H1 (cell line): ENCODE data around the gene ASB16. TPM values are rescaled to one million over a fixed set of nuclear protein-coding genes. Genes with fewer than 3 reads are reported as not detected.

Experiments used
- CTCF ChIA-PET: fragments of 300-600 bp; sonication (Branson Sonifier 250); formaldehyde crosslinking; loops from one replicate; lab custom pipeline; 2021; ENCODE audit not compliant: partially characterized antibody; lab: Charles Lee
- POLR2A ChIA-PET: fragments of 300-600 bp; sonication (Branson Sonifier 250); formaldehyde crosslinking; loops from one replicate; lab custom pipeline; 2021; ENCODE audit warnings: inconsistent platforms; ENCODE audit not compliant: partially characterized antibody; lab: Charles Lee
- DNase-seq, 2 experiments: peaks; one replicate each; pipeline versions ENCODE4 v3.0.0 to v3.0.0-alpha.2; 2010 to 2022; ENCODE audit warnings: low spot score in 2 of 2, low read depth in 1 of 2, mixed read lengths in 1 of 2
- FAIRE-seq: peaks from 2 replicates; lab custom pipeline; 2011; peaks lifted over from hg19 to GRCh38; lab: Jason Lieb, UNC
- H2AFZ ChIP-seq: 2 replicates; pipeline ENCODE4 v1.8.1; 2012; ENCODE audit warnings: low read length, inconsistent platforms
- H2AK5ac ChIP-seq: 2 replicates; pipeline ENCODE4 v1.6.1; 2013; ENCODE audit warnings: low read depth, low read length
- H2BK120ac ChIP-seq: replicated peaks from 2 replicates; pipeline ENCODE3; 2013; ENCODE audit warnings: low read depth, low read length, inconsistent platforms
- H2BK12ac ChIP-seq: 2 replicates; pipeline ENCODE4 v1.6.1; 2013; ENCODE audit warnings: low read depth, low read length
- H2BK15ac ChIP-seq: 2 replicates; pipeline ENCODE4 v1.6.1; 2013; ENCODE audit warnings: low read length
- H2BK20ac ChIP-seq: 2 replicates; pipeline ENCODE4 v1.6.1; 2013; ENCODE audit warnings: low read length
- H2BK5ac ChIP-seq: 2 replicates; pipeline ENCODE4 v1.6.1; 2013; ENCODE audit warnings: low read depth, low read length
- H3K14ac ChIP-seq: 2 replicates; pipeline ENCODE4 v1.6.1; 2013; ENCODE audit warnings: inconsistent platforms; ENCODE audit not compliant: insufficient read length
- H3K18ac ChIP-seq: 2 replicates; pipeline ENCODE4 v1.6.1; 2013; ENCODE audit warnings: low read length; ENCODE audit errors: extremely low read depth
- H3K23ac ChIP-seq: 2 replicates; pipeline ENCODE4 v1.6.1; 2013; ENCODE audit warnings: inconsistent platforms; ENCODE audit not compliant: insufficient read length
- H3K23me2 ChIP-seq: 2 replicates; pipeline ENCODE4 v1.6.1; 2013; ENCODE audit warnings: low read depth, low read length
- H3K27ac ChIP-seq: 2 replicates; pipeline ENCODE4 v1.6.1; 2011; ENCODE audit warnings: low read depth, low read length, inconsistent platforms
- H3K27me3 ChIP-seq, 4 experiments: replicated peaks in 1 of 4; 1 replicate in 1 of 4; 2 replicates in 3 of 4; pipeline versions ENCODE4 v1.6.1 to v1.8.1; 2011 to 2013; ENCODE audit warnings: low read length in 3 of 4, mild to moderate bottlenecking in 3 of 4, inconsistent platforms in 2 of 4, mixed read lengths in 2 of 4, moderate library complexity in 1 of 4; ENCODE audit not compliant: control insufficient read depth in 3 of 4, insufficient read depth in 3 of 4; ENCODE audit errors: extremely low read depth in 1 of 4
- H3K36me3 ChIP-seq, 4 experiments: 2 replicates each; pipeline versions ENCODE4 v1.6.1 to v1.8.1; 2011 to 2013; ENCODE audit warnings: mild to moderate bottlenecking in 4 of 4, low read length in 3 of 4, moderate library complexity in 2 of 4, control low read depth in 1 of 4, inconsistent platforms in 1 of 4; ENCODE audit not compliant: insufficient read depth in 4 of 4, control insufficient read depth in 2 of 4
- H3K4ac ChIP-seq: replicated peaks from 2 replicates; pipeline ENCODE3; 2013; ENCODE audit warnings: low read length, low read depth, mixed read lengths, inconsistent platforms; ENCODE audit not compliant: insufficient read length
- H3K4me1 ChIP-seq, 4 experiments: replicated peaks in 1 of 4; 1 replicate in 1 of 4; 2 replicates in 3 of 4; pipeline versions ENCODE4 v1.6.1 to v1.8.1; 2011 to 2013; ENCODE audit warnings: low read length in 3 of 4, inconsistent platforms in 2 of 4, mixed read lengths in 1 of 4; ENCODE audit not compliant: insufficient read depth in 4 of 4, control insufficient read depth in 3 of 4
- H3K4me2 ChIP-seq, 2 experiments: 2 replicates each; pipeline versions ENCODE4 v1.6.1 to v1.8.1; 2011 to 2013; ENCODE audit warnings: low read depth in 2 of 2, low read length in 2 of 2, control low read depth in 1 of 2, inconsistent platforms in 1 of 2, mild to moderate bottlenecking in 1 of 2; ENCODE audit not compliant: insufficient read depth in 1 of 2
- H3K4me3 ChIP-seq, 4 experiments: fragments of 200-600, 300-600 bp in 1 of 4; sonication (generic), shearing (Covaris generic), sonication (Bioruptor Twin) in 1 of 4; 2 replicates each; pipeline versions ENCODE4 v1.5.1 to v1.8.1; 2011 to 2016; ENCODE audit warnings: low read length in 4 of 4, low read depth in 3 of 4, control low read depth in 2 of 4, inconsistent platforms in 2 of 4, mild to moderate bottlenecking in 2 of 4, mixed read lengths in 1 of 4, moderate library complexity in 1 of 4; ENCODE audit not compliant: insufficient read depth in 2 of 4; ENCODE audit errors: extremely low read depth in 1 of 4
- H3K56ac ChIP-seq: replicated peaks from 2 replicates; pipeline ENCODE3; 2013; ENCODE audit warnings: low read depth, mild to moderate bottlenecking, mixed read lengths, low read length, inconsistent platforms; ENCODE audit not compliant: insufficient read length
- H3K79me1 ChIP-seq: 2 replicates; pipeline ENCODE4 v1.6.1; 2013; ENCODE audit warnings: low read depth, low read length, control low read depth
- H3K79me2 ChIP-seq, 2 experiments: 2 replicates each; pipeline versions ENCODE4 v1.6.1 to v1.8.1; 2012 to 2013; ENCODE audit warnings: low read length in 2 of 2, mild to moderate bottlenecking in 2 of 2, inconsistent platforms in 1 of 2; ENCODE audit not compliant: insufficient read depth in 2 of 2, control insufficient read depth in 1 of 2
- H3K9ac ChIP-seq, 4 experiments: replicated peaks in 1 of 4; 1 replicate in 1 of 4; 2 replicates in 3 of 4; pipeline versions ENCODE4 v1.6.1 to v1.8.1; 2011 to 2013; ENCODE audit warnings: low read depth in 3 of 4, low read length in 3 of 4, control low read depth in 2 of 4, mild to moderate bottlenecking in 2 of 4, moderate library complexity in 2 of 4, inconsistent platforms in 1 of 4; ENCODE audit errors: extremely low read depth in 1 of 4
- H3K9me3 ChIP-seq, 2 experiments: 2 replicates each; pipeline versions ENCODE4 v1.6.1 to v1.8.1; 2012 to 2013; ENCODE audit warnings: mild to moderate bottlenecking in 2 of 2, moderate library complexity in 2 of 2, control low read depth in 1 of 2, inconsistent platforms in 1 of 2, low read depth in 1 of 2, low read length in 1 of 2, mixed read lengths in 1 of 2; ENCODE audit not compliant: insufficient read depth in 2 of 2
- H4K20me1 ChIP-seq, 2 experiments: replicated peaks in 1 of 2; 2 replicates each; pipeline versions ENCODE3 to v1.8.1; 2011 to 2013; ENCODE audit warnings: inconsistent platforms in 2 of 2, low read length in 2 of 2, mild to moderate bottlenecking in 1 of 2; ENCODE audit not compliant: insufficient read depth in 2 of 2, control insufficient read depth in 1 of 2
- H4K5ac ChIP-seq: 2 replicates; pipeline ENCODE4 v1.6.1; 2013; ENCODE audit warnings: low read length, low read depth, mixed read lengths, inconsistent platforms; ENCODE audit not compliant: insufficient read length
- H4K8ac ChIP-seq: 2 replicates; pipeline ENCODE4 v1.8.0; 2013; ENCODE audit warnings: mild to moderate bottlenecking, moderate library complexity, low read length, inconsistent platforms; ENCODE audit not compliant: insufficient read depth; ENCODE audit errors: extremely low read depth
- H4K91ac ChIP-seq: replicated peaks from 2 replicates; pipeline ENCODE3; 2013; ENCODE audit warnings: low read length, mixed read lengths, inconsistent platforms; ENCODE audit not compliant: insufficient read length
- CEBPB ChIP-seq: IDR thresholded peaks from 2 replicates; pipeline ENCODE4 v1.6.1; 2012; ENCODE audit warnings: low read depth, low read length
- CTBP2 ChIP-seq: IDR thresholded peaks from 2 replicates; pipeline ENCODE4 v1.7.0; 2011; ENCODE audit warnings: borderline replicate concordance, mild to moderate bottlenecking, moderate library complexity, mixed read lengths, low read length; ENCODE audit not compliant: insufficient read depth, insufficient read length
- EGR1 ChIP-seq: IDR thresholded peaks from 2 replicates; pipeline ENCODE4 v1.6.1; 2011; ENCODE audit warnings: low read depth, low read length, borderline replicate concordance
- FOSL1 ChIP-seq: IDR thresholded peaks from 2 replicates; pipeline ENCODE4 v1.6.1; 2011; ENCODE audit warnings: mild to moderate bottlenecking, low read depth, low read length, moderate library complexity; ENCODE audit not compliant: insufficient read depth
- PHF8 ChIP-seq: fragments of 200-600 bp; sonication (generic); conservative IDR thresholded peaks from 2 replicates; pipeline ENCODE4 v1.7.1; 2012; ENCODE audit warnings: low read depth, mild to moderate bottlenecking, inconsistent platforms, low read length, moderate library complexity
- SUZ12 ChIP-seq: fragments of 200-600 bp; sonication (generic); IDR thresholded peaks from 2 replicates; pipeline ENCODE4 v1.6.1; 2012; ENCODE audit warnings: mild to moderate bottlenecking, inconsistent platforms, low read length, moderate library complexity, mixed read lengths
- WGBS, 2 experiments: shearing (Covaris generic) in 1 of 2; methylation state at CpG; one replicate each; pipeline versions ENCODE4 v1.1.6 to v1.1.7; 2013 to 2015; ENCODE audit warnings: low lambda C conversion rate in 2 of 2, mixed read lengths in 2 of 2, inconsistent platforms in 1 of 2, low coverage in 1 of 2, missing lambda C conversion rate in 1 of 2; ENCODE audit not compliant: insufficient replicate concordance in 2 of 2, insufficient coverage in 1 of 2, insufficient read length in 1 of 2; ENCODE audit errors: extremely low coverage in 1 of 2, missing lambda C conversion rate in 1 of 2; 5-methylcytosine and 5-hydroxymethylcytosine counted together
- polyA plus RNA-seq, 7 experiments: library from polyadenylated mRNA; depleted of rRNA in 3 of 7; stranded (reverse) in 5 of 7; unstranded in 2 of 7; fragments of >200 nt in 5 of 7; fragments of 200-250 nt in 2 of 7; gene quantifications; 1 replicate in 5 of 7; 2 replicates in 1 of 7; 4 replicates in 1 of 7; pipeline versions ENCODE4 v1.2.1 to v1.2.3, GENCODE V29; 2011 to 2013; ENCODE audit warnings: missing spikeins in 2 of 7, mixed read lengths in 2 of 7
- total RNA-seq: library from RNA; stranded (reverse); fragmentation: NEBNext Ultra II Directional; extraction: Animal tissue kit (Norgen Biotek cat#: 25700); gene quantifications from 2 replicates; pipeline ENCODE4 v1.2.1, GENCODE V29; 2021

Gene ASB16
- total and polyA plus RNA-seq, 2 of the 8 experiments (the other 6 are each of a cell fraction or from before 2014, with no cell fraction given): 0.05 TPM; not detected in 1

DNA sequence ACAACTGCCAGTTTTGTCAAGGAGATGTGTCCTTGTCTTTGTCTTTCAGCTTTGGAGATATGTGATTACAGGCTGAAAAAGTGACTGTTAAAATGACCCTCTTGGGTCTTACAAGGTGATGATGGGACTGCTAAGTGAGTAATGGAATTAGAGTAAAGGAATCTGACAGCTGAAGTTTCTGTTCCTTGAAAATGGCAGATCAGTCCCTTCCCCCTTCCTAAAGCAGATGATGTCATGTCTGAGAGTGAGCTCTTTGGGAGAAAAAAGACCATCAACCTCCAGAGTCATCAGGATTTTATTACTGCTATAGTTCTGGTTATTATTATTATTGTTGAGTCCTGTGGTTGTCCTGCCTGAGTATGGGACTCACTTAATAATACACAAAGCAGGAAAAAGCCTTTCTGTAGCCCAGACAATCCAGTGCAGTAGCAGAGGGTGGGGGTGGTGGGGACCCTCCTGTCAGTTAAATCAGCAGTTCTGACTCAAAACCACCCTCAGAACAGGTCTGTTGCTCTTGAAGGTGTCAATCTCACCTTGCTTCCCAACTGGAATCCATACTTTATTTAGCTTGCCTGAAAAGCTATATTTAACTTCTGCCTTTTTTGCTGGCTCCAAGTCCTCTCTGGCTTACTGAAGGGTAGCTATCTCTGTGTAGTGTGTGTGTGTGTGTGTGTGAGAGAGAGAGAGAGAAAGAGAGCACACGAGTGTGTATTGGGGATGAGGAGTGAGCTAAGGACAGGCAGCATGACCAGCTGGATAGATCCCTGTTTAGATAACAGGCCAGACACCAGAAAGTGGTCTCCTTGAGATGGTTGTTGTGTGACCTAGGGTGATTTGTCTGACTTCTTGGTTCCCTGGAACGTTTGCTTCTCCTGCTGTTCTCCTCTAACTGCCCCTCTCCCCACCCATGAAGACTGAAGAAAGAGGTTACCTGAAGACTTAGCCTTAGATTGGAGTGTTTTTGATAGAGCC lies 23.8 kb upstream of the ASB16 start:
- no peak overlapping the region for H2AFZ ChIP-seq
- no peak overlapping the region for H4K8ac ChIP-seq
- no peak overlapping the region for H3K4ac ChIP-seq
- H4K91ac ChIP-seq: no peak overlapping the region
- DNase-seq (no peak), FAIRE-seq (no peak)
- no peak overlapping the region for H4K5ac ChIP-seq
- ChIA-PET POLR2A (interaction anchor here (0.6 to 2.1 kb wide), 7 partner anchors 8 to 198 kb away, joined by 3 to 8 read pairs (median 3); partner anchors contain the start of gene TMUB2), CTCF (interaction anchor here (0.6 to 2.7 kb wide), 9 partner anchors 8 to 168 kb away, joined by 3 to 12 read pairs (median 3); partner anchors contain the start of gene ASB16)
- H3K36me3 ChIP-seq: peaks cover 14 to 42% (median 40%) of the 10 kb centered on the region in 4 experiments
- no peak overlapping the region for H3K4me3 ChIP-seq
- H3K23me2 ChIP-seq: no peaks in the 10 kb centered on the region
- peaks cover 11% of the 10 kb centered on the region for H3K79me1 ChIP-seq
- peaks cover 6% of the 10 kb centered on the region in 2 experiments for H4K20me1 ChIP-seq
- no peak overlapping the region for H3K18ac ChIP-seq
- no peak overlapping the region for H3K23ac ChIP-seq
- no peak overlapping the region for H2BK120ac ChIP-seq
- H3K27ac ChIP-seq: no peak overlapping the region
- H2BK15ac ChIP-seq: no peak overlapping the region
- H3K56ac ChIP-seq: no peak overlapping the region
- 93% methylated on average over 2 of the region's 2 CpGs; no CpG with 5 or more reads in 1 of the 2 experiments for WGBS, 2 experiments
- H3K14ac ChIP-seq: no peak overlapping the region
- H3K9ac ChIP-seq: no peak overlapping the region
- no peak overlapping the region for H2BK20ac ChIP-seq
- H3K79me2 ChIP-seq: peaks cover 0 to 39% of the 10 kb centered on the region in 2 experiments; a peak in 2 of 4 replicates
- no peak overlapping the region for H3K4me2 ChIP-seq
- TF ChIP-seq EGR1 (no peak), CTBP2 (no peak), SUZ12 (no peak), PHF8 (no peak), FOSL1 (no peak), CEBPB (no peak)
- TF ChIP-seq, all 59 proteins: peak for 0
- H3K9me3 ChIP-seq: no peaks in the 10 kb centered on the region
- no peaks in the 10 kb centered on the region for H3K27me3 ChIP-seq
- no peak overlapping the region for H2BK5ac ChIP-seq
- H2BK12ac ChIP-seq: no peak overlapping the region
- H3K4me1 ChIP-seq: peaks cover 0 to 2% (median 0%) of the 10 kb centered on the region in 4 experiments; a peak in 3 of 7 replicates
- no peak overlapping the region for H2AK5ac ChIP-seq
